Activated naive CD4-positive, alpha-beta T cell treated with Interleukin-2 at 50 U/mL for 16 hours (primary cell): Measurements from ENCODE around the gene DOCK4.
A peak's percentile ranks its signal among the peaks of the same experiment; 100 is the strongest.
"Not testable (repeated sequence)": the region's sequence is repeated elsewhere in the genome, so short reads cannot be mapped to it uniquely, and the experiment has no call there.

Experiments
- DNase-seq: peaks from one replicate; pipeline ENCODE4 v3.0.0-alpha.2; 2020

DOCK4 gene

GRCh38 chr7:112206238-112206990 lies at the start of gene DOCK4, which contains the start of gene ZNF277:
Gene DOCK4 (minus strand): TSS chr7:112206399. CDS start chr7:112206138, 261 bp downstream.
Gene ZNF277 (plus strand): TSS chr7:112206695. CDS start chr7:112206717, 22 bp downstream.
- peak; percentile 100 for DNase-seq

GRCh38 chr7:112255388-112255720 lies 49.2 kb upstream of the DOCK4 start:
- no peak for DNase-seq

- no peak for DNase-seq
Observed at GRCh38 chr7:112254709-112255387, 48.6 kb upstream of the DOCK4 start.

GRCh38 chr7:112254156-112254555 lies 48.0 kb upstream of the DOCK4 start:
- DNase-seq: no peak

GRCh38 chr7:112252691-112253090 lies 46.5 kb upstream of the DOCK4 start:
- DNase-seq: no peak

GRCh38 chr7:112252141-112252540 lies 45.9 kb upstream of the DOCK4 start:
- no peak for DNase-seq

GRCh38 chr7:112249967-112250366 lies 43.8 kb upstream of the DOCK4 start:
- DNase-seq: not testable (repeated sequence)

- DNase-seq: no peak
Observed at GRCh38 chr7:112248598-112248997, 42.4 kb upstream of the DOCK4 start.

GRCh38 chr7:112238852-112239610 lies 32.8 kb upstream of the DOCK4 start:
- DNase-seq: no peak

- no peak for DNase-seq
Observed at GRCh38 chr7:112238330-112238729, 32.1 kb upstream of the DOCK4 start.

- DNase-seq: no peak
Observed at GRCh38 chr7:112236597-112236996, 30.4 kb upstream of the DOCK4 start.

GRCh38 chr7:112234147-112234546 lies 27.9 kb upstream of the DOCK4 start:
- no peak for DNase-seq

GRCh38 chr7:112233048-112233697 lies 27.0 kb upstream of the DOCK4 start:
- DNase-seq: no peak

GRCh38 chr7:112232212-112232978 lies 26.2 kb upstream of the DOCK4 start:
- no peak for DNase-seq

- DNase-seq: no peak
Observed at GRCh38 chr7:112228632-112229031, 22.4 kb upstream of the DOCK4 start.

- no peak for DNase-seq
Observed at GRCh38 chr7:112226701-112227276, 20.6 kb upstream of the DOCK4 start.

- DNase-seq: no peak
Observed at GRCh38 chr7:112225006-112225405, 18.8 kb upstream of the DOCK4 start.

- no peak for DNase-seq
Observed at GRCh38 chr7:112224186-112224585, 18.0 kb upstream of the DOCK4 start.

- no peak for DNase-seq
Observed at GRCh38 chr7:112223310-112223709, 17.1 kb upstream of the DOCK4 start.

GRCh38 chr7:112220877-112221434 lies 14.8 kb upstream of the DOCK4 start:
- no peak for DNase-seq

- DNase-seq: no peak
Observed at GRCh38 chr7:112215787-112216186, 9.6 kb upstream of the DOCK4 start.

- DNase-seq: no peak
Observed at GRCh38 chr7:112214883-112215282, 8.7 kb upstream of the DOCK4 start.
